GM23248 (cell line): ENCODE measurements around the gene ZNF3.

Source experiments
- EZH2 ChIP-seq: fragments of 200-600 bp; sonication (generic); IDR thresholded peaks from 2 replicates; pipeline ENCODE4 v1.6.1; 2018; ENCODE audit warnings: antibody characterized with exemption, mild to moderate bottlenecking; ENCODE audit not compliant: insufficient read depth, poor library complexity, severe bottlenecking
- EZH2phosphoT487 ChIP-seq: fragments of 200-600 bp; sonication (generic); IDR thresholded peaks from 2 replicates; pipeline ENCODE4 v1.6.1; 2018; ENCODE audit warnings: antibody characterized with exemption, moderate library complexity, mild to moderate bottlenecking, low read depth; ENCODE audit not compliant: insufficient read depth

DNA sequence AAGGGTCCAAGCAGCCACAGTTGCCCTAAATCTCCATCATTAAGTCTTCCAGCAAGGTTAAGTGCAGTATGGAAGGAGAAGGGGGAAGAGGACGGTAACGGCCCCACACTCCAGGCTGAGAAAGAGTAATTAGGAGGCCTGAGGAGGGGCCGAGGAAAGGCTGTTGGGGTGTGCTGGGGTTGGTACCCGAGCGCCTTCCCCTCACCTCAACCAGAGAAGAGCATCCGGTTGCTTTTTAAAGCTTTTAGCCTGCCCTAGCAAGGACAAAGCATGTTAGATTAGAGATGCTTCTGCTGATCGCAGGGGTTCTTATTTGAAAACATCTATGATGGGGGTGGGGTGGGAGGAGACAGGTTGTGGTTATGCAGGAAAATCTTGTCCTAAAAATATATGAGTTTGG is 40.9 kb downstream of the ZNF3 start:
- no peak for TF ChIP-seq EZH2
- TF ChIP-seq EZH2phosphoT487 = no peak
